ENCODE results near the gene STING1.

Gene STING1

DNA sequence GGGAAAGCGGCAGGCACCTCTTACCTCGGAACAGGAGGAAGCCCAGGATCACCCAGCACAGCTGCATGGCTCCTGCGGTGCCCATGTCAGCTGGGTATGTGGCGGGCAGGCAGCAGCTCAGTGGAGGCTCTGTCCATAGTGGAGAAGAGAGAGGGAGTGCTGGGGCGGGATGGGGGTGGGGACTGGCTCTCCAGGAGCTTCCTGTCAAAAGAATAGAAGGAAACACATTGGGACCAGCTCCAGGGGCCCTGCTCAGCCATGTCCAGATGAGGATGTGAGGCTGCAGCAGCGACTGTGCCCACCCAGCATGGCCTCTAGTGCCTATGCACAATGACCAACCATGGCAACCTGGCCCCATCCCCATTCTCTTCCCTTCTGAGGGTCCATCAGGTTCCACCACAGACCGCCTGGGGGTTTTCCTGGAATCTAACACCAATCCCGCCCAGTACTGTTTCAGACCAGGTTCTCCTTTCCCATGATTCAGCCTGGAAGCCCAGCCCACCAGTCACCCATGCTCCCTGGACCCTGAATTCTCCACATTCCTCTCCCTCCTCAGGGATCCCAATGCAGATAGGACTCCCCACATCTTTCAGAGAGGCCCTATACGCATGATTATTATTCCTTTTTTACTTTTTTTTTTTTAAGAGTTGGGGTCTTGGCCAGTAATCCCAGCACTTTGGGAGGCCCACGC, 19.8 kb downstream of the STING1 start, which contains the start of gene ECSCR:
TSS of gene ECSCR (minus strand) at position 158 of the 691 bp plus-strand sequence. CDS start at position 85, 73 bp downstream.
- Histone ChIP-seq H3K9me2 (replicated peaks; ENCODE audit: low read depth, low read length) (no peaks in the 10 kb centered on the region), H2AFZ (ENCODE audit: low read length) (no peak within 1 kb of the TSS), H4K20me1 (ENCODE audit: insufficient read depth, low read length, poor library complexity, severe bottlenecking) (no peaks in the 10 kb centered on the region), H3F3A (ENCODE audit: low read depth) (no peaks in the 10 kb centered on the region), H3K4me3 (ENCODE audit: low read length, poor library complexity, severe bottlenecking) (no peak within 1 kb of the TSS), H3K27me3 (ENCODE audit: insufficient read depth, low read length, poor library complexity, severe bottlenecking) (no peaks in the 10 kb centered on the region), H3K9ac (ENCODE audit: low read depth, low read length, poor library complexity, severe bottlenecking) (no peak within 1 kb of the TSS), H3K9me3 (ENCODE audit: insufficient read depth, low read depth, low read length) (no peaks in the 10 kb centered on the region), H3K4me2 (ENCODE audit: low read depth, low read length, poor library complexity, severe bottlenecking) (no peak within 1 kb of the TSS), H3K79me2 (ENCODE audit: insufficient read depth, low read length) (no peaks in the 10 kb centered on the region), H3K4me1 (ENCODE audit: insufficient read depth, low read length, poor library complexity, severe bottlenecking) (peaks cover 22% of the 10 kb centered on the region), H3K36me3 (ENCODE audit: insufficient read depth, low read length) (no peaks in the 10 kb centered on the region)
- TF ChIP-seq, protein P1, sequence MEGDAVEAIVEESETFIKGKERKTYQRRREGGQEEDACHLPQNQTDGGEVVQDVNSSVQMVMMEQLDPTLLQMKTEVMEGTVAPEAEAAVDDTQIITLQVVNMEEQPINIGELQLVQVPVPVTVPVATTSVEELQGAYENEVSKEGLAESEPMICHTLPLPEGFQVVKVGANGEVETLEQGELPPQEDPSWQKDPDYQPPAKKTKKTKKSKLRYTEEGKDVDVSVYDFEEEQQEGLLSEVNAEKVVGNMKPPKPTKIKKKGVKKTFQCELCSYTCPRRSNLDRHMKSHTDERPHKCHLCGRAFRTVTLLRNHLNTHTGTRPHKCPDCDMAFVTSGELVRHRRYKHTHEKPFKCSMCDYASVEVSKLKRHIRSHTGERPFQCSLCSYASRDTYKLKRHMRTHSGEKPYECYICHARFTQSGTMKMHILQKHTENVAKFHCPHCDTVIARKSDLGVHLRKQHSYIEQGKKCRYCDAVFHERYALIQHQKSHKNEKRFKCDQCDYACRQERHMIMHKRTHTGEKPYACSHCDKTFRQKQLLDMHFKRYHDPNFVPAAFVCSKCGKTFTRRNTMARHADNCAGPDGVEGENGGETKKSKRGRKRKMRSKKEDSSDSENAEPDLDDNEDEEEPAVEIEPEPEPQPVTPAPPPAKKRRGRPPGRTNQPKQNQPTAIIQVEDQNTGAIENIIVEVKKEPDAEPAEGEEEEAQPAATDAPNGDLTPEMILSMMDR (conservative IDR thresholded peaks at IDR 0.05; ENCODE audit: low read length): no peak
- no peak for TF ChIP-seq EZH2phosphoT487 (IDR thresholded peaks at IDR 0.05; ENCODE audit: borderline replicate concordance)

- no peaks in the 10 kb centered on the region for H3K79me2 ChIP-seq (ENCODE audit: insufficient read depth, low read length)
- H3K9ac ChIP-seq (ENCODE audit: low read depth, low read length, poor library complexity, severe bottlenecking): no peak overlapping the region
- H3F3A ChIP-seq (ENCODE audit: low read depth): no peaks in the 10 kb centered on the region
- H3K4me1 ChIP-seq (ENCODE audit: insufficient read depth, low read length, poor library complexity, severe bottlenecking): peaks cover 25% of the 10 kb centered on the region
- H3K9me3 ChIP-seq (ENCODE audit: insufficient read depth, low read depth, low read length): no peaks in the 10 kb centered on the region
- H3K4me2 ChIP-seq (ENCODE audit: low read depth, low read length, poor library complexity, severe bottlenecking): no peak overlapping the region
- no peaks in the 10 kb centered on the region for H4K20me1 ChIP-seq (ENCODE audit: insufficient read depth, low read length, poor library complexity, severe bottlenecking)
- no peaks in the 10 kb centered on the region for H3K36me3 ChIP-seq (ENCODE audit: insufficient read depth, low read length)
- H3K9me2 ChIP-seq (replicated peaks; ENCODE audit: low read depth, low read length): no peaks in the 10 kb centered on the region
- no peak for TF ChIP-seq EZH2phosphoT487 (IDR thresholded peaks at IDR 0.05; ENCODE audit: borderline replicate concordance)
- TF ChIP-seq, protein P1 (conservative IDR thresholded peaks at IDR 0.05; ENCODE audit: low read length): no peak
- no peak overlapping the region for H2AFZ ChIP-seq (ENCODE audit: low read length)
- H3K4me3 ChIP-seq (ENCODE audit: low read length, poor library complexity, severe bottlenecking): no peak overlapping the region
- no peaks in the 10 kb centered on the region for H3K27me3 ChIP-seq (ENCODE audit: insufficient read depth, low read length, poor library complexity, severe bottlenecking)
Observed at GRCh38 chr5:139461698-139462097, 20.9 kb downstream of the STING1 start.

- Histone ChIP-seq H3K9ac (ENCODE audit: low read depth, low read length, poor library complexity, severe bottlenecking) (no peak overlapping the region), H3K4me3 (ENCODE audit: low read length, poor library complexity, severe bottlenecking) (no peak overlapping the region), H3K36me3 (ENCODE audit: insufficient read depth, low read length) (no peaks in the 10 kb centered on the region), H3K9me3 (ENCODE audit: insufficient read depth, low read depth, low read length) (no peaks in the 10 kb centered on the region), H3K27me3 (ENCODE audit: insufficient read depth, low read length, poor library complexity, severe bottlenecking) (no peaks in the 10 kb centered on the region), H3F3A (ENCODE audit: low read depth) (no peaks in the 10 kb centered on the region), H3K9me2 (replicated peaks; ENCODE audit: low read depth, low read length) (no peaks in the 10 kb centered on the region), H3K79me2 (ENCODE audit: insufficient read depth, low read length) (no peaks in the 10 kb centered on the region), H3K4me1 (ENCODE audit: insufficient read depth, low read length, poor library complexity, severe bottlenecking) (peaks cover 25% of the 10 kb centered on the region), H3K4me2 (ENCODE audit: low read depth, low read length, poor library complexity, severe bottlenecking) (no peak overlapping the region), H2AFZ (ENCODE audit: low read length) (no peak overlapping the region), H4K20me1 (ENCODE audit: insufficient read depth, low read length, poor library complexity, severe bottlenecking) (no peaks in the 10 kb centered on the region)
- TF ChIP-seq EZH2phosphoT487 (IDR thresholded peaks at IDR 0.05; ENCODE audit: borderline replicate concordance): no peak
Observed at GRCh38 chr5:139461176-139461575, 21.4 kb downstream of the STING1 start.

DNA sequence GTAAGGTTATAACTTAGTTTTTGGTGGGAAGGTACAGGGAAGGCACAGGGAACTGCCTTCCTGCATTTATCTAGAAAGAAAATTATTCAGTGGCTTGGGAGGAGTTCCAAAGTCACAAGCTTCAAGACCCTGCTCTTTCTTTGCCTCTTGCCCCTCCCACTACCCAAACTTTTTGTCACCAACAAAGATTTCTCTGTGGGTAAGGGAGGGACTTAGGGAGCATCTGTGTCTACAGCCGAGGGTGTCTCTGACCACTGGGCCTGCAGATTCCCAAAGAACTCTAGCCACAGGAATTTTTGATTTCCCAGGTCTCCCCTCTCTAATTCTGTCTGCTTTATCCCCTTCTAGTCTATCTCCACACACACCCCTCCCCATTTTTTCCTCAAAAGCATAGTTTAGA, 22.1 kb downstream of the STING1 start:
- no peaks in the 10 kb centered on the region for H3K27me3 ChIP-seq (ENCODE audit: insufficient read depth, low read length, poor library complexity, severe bottlenecking)
- H2AFZ ChIP-seq (ENCODE audit: low read length): no peak overlapping the region
- TF ChIP-seq, protein P1 (conservative IDR thresholded peaks at IDR 0.05; ENCODE audit: low read length): no peak
- TF ChIP-seq EZH2phosphoT487 (IDR thresholded peaks at IDR 0.05; ENCODE audit: borderline replicate concordance): no peak
- H3K36me3 ChIP-seq (ENCODE audit: insufficient read depth, low read length): no peaks in the 10 kb centered on the region
- no peak overlapping the region for H3K9ac ChIP-seq (ENCODE audit: low read depth, low read length, poor library complexity, severe bottlenecking)
- H3K4me3 ChIP-seq (ENCODE audit: low read length, poor library complexity, severe bottlenecking): no peak overlapping the region
- no peak overlapping the region for H3K4me2 ChIP-seq (ENCODE audit: low read depth, low read length, poor library complexity, severe bottlenecking)
- H3F3A ChIP-seq (ENCODE audit: low read depth): no peaks in the 10 kb centered on the region
- no peaks in the 10 kb centered on the region for H3K9me2 ChIP-seq (replicated peaks; ENCODE audit: low read depth, low read length)
- no peaks in the 10 kb centered on the region for H3K9me3 ChIP-seq (ENCODE audit: insufficient read depth, low read depth, low read length)
- peaks cover 25% of the 10 kb centered on the region for H3K4me1 ChIP-seq (ENCODE audit: insufficient read depth, low read length, poor library complexity, severe bottlenecking)
- H3K79me2 ChIP-seq (ENCODE audit: insufficient read depth, low read length): no peaks in the 10 kb centered on the region
- H4K20me1 ChIP-seq (ENCODE audit: insufficient read depth, low read length, poor library complexity, severe bottlenecking): no peaks in the 10 kb centered on the region
